GM23338 (cell line): ENCODE results near the gene LRRC8E. TPM values are rescaled to one million over a fixed set of nuclear protein-coding genes. Genes with fewer than 3 reads are reported as not detected.

ENCODE experiments used
- ATAC-seq: fragments of 200-7000 bp; cut with Tn5 transposase; 3 replicates; pipeline ENCODE4 v1.9.1; 2020
- DNase-seq: peaks from one replicate; pipeline ENCODE4 v3.0.0-alpha.2; 2015; ENCODE audit warnings: low spot score
- H2AFZ ChIP-seq: fragments of 200-600 bp; sonication (generic); 2 replicates; pipeline ENCODE4 v1.8.0; 2016; ENCODE audit warnings: antibody characterized with exemption, mild to moderate bottlenecking, moderate library complexity
- H3F3A ChIP-seq: fragments of 200-600 bp; sonication (generic); replicated peaks from 2 replicates; pipeline ENCODE4 v1.8.0; 2017; ENCODE audit warnings: antibody characterized with exemption, mixed run types, low read depth
- H3K27ac ChIP-seq: fragments of 200-600 bp; sonication (generic); 2 replicates; pipeline ENCODE4 v1.6.1; 2016; ENCODE audit warnings: low read depth
- H3K27me3 ChIP-seq: fragments of 200-600 bp; sonication (generic); 2 replicates; pipeline ENCODE4 v1.8.0; 2016; ENCODE audit warnings: mild to moderate bottlenecking, mixed run types, moderate library complexity; ENCODE audit not compliant: insufficient read depth
- H3K36me3 ChIP-seq: fragments of 200-600 bp; sonication (generic); 2 replicates; pipeline ENCODE4 v1.8.0; 2016; ENCODE audit warnings: mild to moderate bottlenecking; ENCODE audit not compliant: insufficient read depth
- H3K4me1 ChIP-seq: fragments of 200-600 bp; sonication (generic); 2 replicates; pipeline ENCODE4 v1.8.0; 2016; ENCODE audit warnings: mild to moderate bottlenecking, moderate library complexity; ENCODE audit not compliant: insufficient read depth
- H3K4me2 ChIP-seq: fragments of 200-600 bp; sonication (generic); 2 replicates; pipeline ENCODE4 v1.7.1; 2017; ENCODE audit warnings: mixed run types
- H3K4me3 ChIP-seq: fragments of 200-600 bp; sonication (generic); 2 replicates; pipeline ENCODE4 v1.6.1; 2016; ENCODE audit warnings: mixed run types
- H3K79me2 ChIP-seq: fragments of 200-600 bp; sonication (generic); replicated peaks from 2 replicates; pipeline ENCODE4 v1.8.0; 2017; ENCODE audit warnings: mild to moderate bottlenecking; ENCODE audit not compliant: insufficient read depth
- H3K9me2 ChIP-seq: fragments of 200-600 bp; sonication (generic); 2 replicates; pipeline ENCODE4 v1.8.0; 2017; ENCODE audit not compliant: insufficient read depth
- H4K20me1 ChIP-seq: fragments of 200-600 bp; sonication (generic); replicated peaks from 2 replicates; pipeline ENCODE4 v1.8.0; 2017; ENCODE audit warnings: mild to moderate bottlenecking; ENCODE audit not compliant: insufficient read depth
- H3K27ac Mint-ChIP-seq: 2 replicates; pipeline ENCODE4 v1.8.0; 2020; ENCODE audit warnings: inconsistent platforms, mild to moderate bottlenecking, moderate library complexity, mixed read lengths
- H3K27me3 Mint-ChIP-seq: 3 replicates; pipeline ENCODE4 v1.8.0; 2022; ENCODE audit warnings: low read depth, mild to moderate bottlenecking, moderate library complexity, mixed read lengths, inconsistent platforms; ENCODE audit not compliant: insufficient read depth, poor library complexity
- H3K36me3 Mint-ChIP-seq: 3 replicates; pipeline ENCODE4 v1.8.0; 2021; ENCODE audit warnings: low read depth, mild to moderate bottlenecking, inconsistent platforms, moderate library complexity, mixed read lengths
- H3K4me1 Mint-ChIP-seq: 3 replicates; pipeline ENCODE4 v1.8.0; 2020; ENCODE audit warnings: mild to moderate bottlenecking, inconsistent platforms, mixed read lengths
- H3K4me3 Mint-ChIP-seq: 3 replicates; pipeline ENCODE4 v1.8.0; 2021; ENCODE audit warnings: moderate library complexity, mild to moderate bottlenecking, inconsistent platforms, mixed read lengths
- H3K9me3 Mint-ChIP-seq: 3 replicates; pipeline ENCODE4 v1.8.0; 2020; ENCODE audit warnings: moderate library complexity, mild to moderate bottlenecking, inconsistent platforms, mixed read lengths
- CREB1 ChIP-seq: fragments of 250-450 bp; sonication (Bioruptor Pico); IDR thresholded peaks from 2 replicates; pipeline ENCODE4 v1.5.0; 2020; ENCODE audit warnings: low read depth, mild to moderate bottlenecking, moderate library complexity
- CTCF ChIP-seq, 2 experiments: fragments of 200-600 bp in 1 of 2; sonication (generic) in 1 of 2; conservative IDR thresholded peaks; 2 replicates each; pipeline versions ENCODE4 v1.5.1 to v1.6.1; 2016 to 2017; ENCODE audit warnings: antibody characterized with exemption in 2 of 2, low read depth in 2 of 2, mild to moderate bottlenecking in 2 of 2, moderate library complexity in 1 of 2
- EZH2 ChIP-seq: fragments of 200-600 bp; sonication (generic); IDR thresholded peaks from one replicate; pipeline ENCODE4 v1.8.0; 2017; ENCODE audit warnings: antibody characterized with exemption, mild to moderate bottlenecking, low read depth; ENCODE audit not compliant: unreplicated experiment
- EZH2phosphoT487 ChIP-seq: fragments of 200-600 bp; sonication (generic); IDR thresholded peaks from one replicate; pipeline ENCODE4 v1.8.1; 2018; ENCODE audit warnings: antibody characterized with exemption; ENCODE audit not compliant: unreplicated experiment
- JUNB ChIP-seq: IDR thresholded peaks from one replicate; pipeline ENCODE4 v1.6.1; 2016; ENCODE audit warnings: antibody characterized with exemption; ENCODE audit not compliant: unreplicated experiment
- POLR2AphosphoS5 ChIP-seq: IDR thresholded peaks from 2 replicates; pipeline ENCODE4 v1.6.1; 2016; ENCODE audit warnings: antibody characterized with exemption, low read depth
- STAT1 ChIP-seq: IDR thresholded peaks from one replicate; pipeline ENCODE4 v1.6.1; 2016; ENCODE audit warnings: antibody characterized with exemption; ENCODE audit not compliant: unreplicated experiment
- ZNF114 ChIP-seq: fragments of 250-450 bp; sonication (Bioruptor Pico); IDR thresholded peaks from 2 replicates; pipeline ENCODE4 v1.5.0; 2020; ENCODE audit warnings: mild to moderate bottlenecking, moderate library complexity
- polyA plus RNA-seq: library from polyadenylated mRNA; unstranded; fragments of >200 nt; fragmentation: Nextera tagmentation; extraction: Ambion mirVana; gene quantifications from 2 replicates; pipeline ENCODE4 v1.2.1, GENCODE V29; 2016
- total RNA-seq: library from RNA; depleted of rRNA; stranded (reverse); fragments of >200 nt; shearing (Covaris generic); gene quantifications from 2 replicates; pipeline ENCODE4 v1.2.3, GENCODE V29; 2014
- TF ChIP-seq, protein P1 (sequence below): fragments of 250-450 bp; sonication (Bioruptor Pico); IDR thresholded peaks from 2 replicates; pipeline ENCODE4 v1.5.0; 2020; ENCODE audit warnings: mild to moderate bottlenecking, moderate library complexity

LRRC8E gene
- total and polyA plus RNA-seq, 2 experiments from 2014 or later: 0.29 to 4.8 TPM

DNA sequence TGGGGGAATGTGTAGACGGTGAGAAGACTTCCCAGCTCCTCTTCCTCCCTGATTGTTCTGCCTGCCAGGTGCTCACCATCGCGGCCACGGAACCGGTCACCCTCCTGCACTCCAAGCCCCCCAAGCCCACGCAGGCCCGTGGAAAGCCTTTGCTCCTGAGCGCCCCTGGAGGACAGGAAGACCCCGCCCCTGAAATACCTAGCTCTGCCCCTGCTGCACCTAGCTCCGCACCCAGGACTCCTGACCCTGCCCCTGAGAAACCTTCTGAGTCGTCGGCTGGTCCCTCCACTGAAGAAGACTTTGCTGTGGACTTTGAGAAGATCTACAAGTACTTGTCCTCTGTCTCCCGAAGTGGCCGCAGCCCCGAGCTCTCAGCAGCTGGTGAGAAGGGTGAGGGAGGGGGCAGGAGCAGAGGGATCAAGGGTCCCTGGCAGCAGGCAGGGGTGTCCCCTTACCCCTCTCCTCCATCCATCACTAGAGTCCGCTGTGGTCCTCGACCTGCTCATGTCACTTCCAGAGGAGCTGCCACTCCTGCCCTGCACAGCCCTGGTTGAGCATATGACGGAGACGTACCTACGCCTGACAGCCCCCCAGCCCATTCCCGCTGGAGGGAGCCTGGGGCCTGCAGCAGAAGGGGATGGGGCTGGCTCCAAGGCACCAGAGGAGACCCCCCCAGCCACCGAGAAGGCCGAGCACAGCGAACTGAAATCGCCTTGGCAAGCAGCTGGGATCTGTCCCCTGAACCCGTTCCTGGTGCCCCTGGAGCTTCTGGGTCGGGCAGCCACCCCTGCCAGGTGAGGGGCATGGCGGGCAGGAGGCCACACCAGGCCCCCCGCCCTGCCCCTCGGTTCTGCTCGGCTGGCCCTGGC lies 33.9 kb downstream of the LRRC8E start:
- no peak for ATAC-seq
- Histone ChIP-seq H3K36me3 (no peaks in the 10 kb centered on the region), H3K4me2 (no peak overlapping the region), H3K27ac (no peak overlapping the region), H3K4me1 (peaks cover 4% of the 10 kb centered on the region; the same call in 1 of the 2 replicates), H4K20me1 (peaks cover 9% of the 10 kb centered on the region; the same call in 1 of the 2 replicates), H3F3A (peaks cover 33% of the 10 kb centered on the region), H3K27me3 (peaks cover 21% of the 10 kb centered on the region), H3K4me3 (no peak overlapping the region), H3K9me2 (no peaks in the 10 kb centered on the region), H3K79me2 (no peaks in the 10 kb centered on the region), H2AFZ (no peak overlapping the region)
- Mint-ChIP-seq H3K27me3 (peaks cover 37% of the 10 kb centered on the region), H3K27ac (no peak overlapping the region), H3K36me3 (peaks cover 14% of the 10 kb centered on the region; the same call in 1 of the 3 replicates), H3K4me1 (peaks cover 13% of the 10 kb centered on the region; the same call in 2 of the 3 replicates), H3K4me3 (peak overlapping the region; percentile 21; the same call in 1 of the 3 replicates), H3K9me3 (no peaks in the 10 kb centered on the region)
- DNase-seq: no peak
- TF ChIP-seq, protein P1, sequence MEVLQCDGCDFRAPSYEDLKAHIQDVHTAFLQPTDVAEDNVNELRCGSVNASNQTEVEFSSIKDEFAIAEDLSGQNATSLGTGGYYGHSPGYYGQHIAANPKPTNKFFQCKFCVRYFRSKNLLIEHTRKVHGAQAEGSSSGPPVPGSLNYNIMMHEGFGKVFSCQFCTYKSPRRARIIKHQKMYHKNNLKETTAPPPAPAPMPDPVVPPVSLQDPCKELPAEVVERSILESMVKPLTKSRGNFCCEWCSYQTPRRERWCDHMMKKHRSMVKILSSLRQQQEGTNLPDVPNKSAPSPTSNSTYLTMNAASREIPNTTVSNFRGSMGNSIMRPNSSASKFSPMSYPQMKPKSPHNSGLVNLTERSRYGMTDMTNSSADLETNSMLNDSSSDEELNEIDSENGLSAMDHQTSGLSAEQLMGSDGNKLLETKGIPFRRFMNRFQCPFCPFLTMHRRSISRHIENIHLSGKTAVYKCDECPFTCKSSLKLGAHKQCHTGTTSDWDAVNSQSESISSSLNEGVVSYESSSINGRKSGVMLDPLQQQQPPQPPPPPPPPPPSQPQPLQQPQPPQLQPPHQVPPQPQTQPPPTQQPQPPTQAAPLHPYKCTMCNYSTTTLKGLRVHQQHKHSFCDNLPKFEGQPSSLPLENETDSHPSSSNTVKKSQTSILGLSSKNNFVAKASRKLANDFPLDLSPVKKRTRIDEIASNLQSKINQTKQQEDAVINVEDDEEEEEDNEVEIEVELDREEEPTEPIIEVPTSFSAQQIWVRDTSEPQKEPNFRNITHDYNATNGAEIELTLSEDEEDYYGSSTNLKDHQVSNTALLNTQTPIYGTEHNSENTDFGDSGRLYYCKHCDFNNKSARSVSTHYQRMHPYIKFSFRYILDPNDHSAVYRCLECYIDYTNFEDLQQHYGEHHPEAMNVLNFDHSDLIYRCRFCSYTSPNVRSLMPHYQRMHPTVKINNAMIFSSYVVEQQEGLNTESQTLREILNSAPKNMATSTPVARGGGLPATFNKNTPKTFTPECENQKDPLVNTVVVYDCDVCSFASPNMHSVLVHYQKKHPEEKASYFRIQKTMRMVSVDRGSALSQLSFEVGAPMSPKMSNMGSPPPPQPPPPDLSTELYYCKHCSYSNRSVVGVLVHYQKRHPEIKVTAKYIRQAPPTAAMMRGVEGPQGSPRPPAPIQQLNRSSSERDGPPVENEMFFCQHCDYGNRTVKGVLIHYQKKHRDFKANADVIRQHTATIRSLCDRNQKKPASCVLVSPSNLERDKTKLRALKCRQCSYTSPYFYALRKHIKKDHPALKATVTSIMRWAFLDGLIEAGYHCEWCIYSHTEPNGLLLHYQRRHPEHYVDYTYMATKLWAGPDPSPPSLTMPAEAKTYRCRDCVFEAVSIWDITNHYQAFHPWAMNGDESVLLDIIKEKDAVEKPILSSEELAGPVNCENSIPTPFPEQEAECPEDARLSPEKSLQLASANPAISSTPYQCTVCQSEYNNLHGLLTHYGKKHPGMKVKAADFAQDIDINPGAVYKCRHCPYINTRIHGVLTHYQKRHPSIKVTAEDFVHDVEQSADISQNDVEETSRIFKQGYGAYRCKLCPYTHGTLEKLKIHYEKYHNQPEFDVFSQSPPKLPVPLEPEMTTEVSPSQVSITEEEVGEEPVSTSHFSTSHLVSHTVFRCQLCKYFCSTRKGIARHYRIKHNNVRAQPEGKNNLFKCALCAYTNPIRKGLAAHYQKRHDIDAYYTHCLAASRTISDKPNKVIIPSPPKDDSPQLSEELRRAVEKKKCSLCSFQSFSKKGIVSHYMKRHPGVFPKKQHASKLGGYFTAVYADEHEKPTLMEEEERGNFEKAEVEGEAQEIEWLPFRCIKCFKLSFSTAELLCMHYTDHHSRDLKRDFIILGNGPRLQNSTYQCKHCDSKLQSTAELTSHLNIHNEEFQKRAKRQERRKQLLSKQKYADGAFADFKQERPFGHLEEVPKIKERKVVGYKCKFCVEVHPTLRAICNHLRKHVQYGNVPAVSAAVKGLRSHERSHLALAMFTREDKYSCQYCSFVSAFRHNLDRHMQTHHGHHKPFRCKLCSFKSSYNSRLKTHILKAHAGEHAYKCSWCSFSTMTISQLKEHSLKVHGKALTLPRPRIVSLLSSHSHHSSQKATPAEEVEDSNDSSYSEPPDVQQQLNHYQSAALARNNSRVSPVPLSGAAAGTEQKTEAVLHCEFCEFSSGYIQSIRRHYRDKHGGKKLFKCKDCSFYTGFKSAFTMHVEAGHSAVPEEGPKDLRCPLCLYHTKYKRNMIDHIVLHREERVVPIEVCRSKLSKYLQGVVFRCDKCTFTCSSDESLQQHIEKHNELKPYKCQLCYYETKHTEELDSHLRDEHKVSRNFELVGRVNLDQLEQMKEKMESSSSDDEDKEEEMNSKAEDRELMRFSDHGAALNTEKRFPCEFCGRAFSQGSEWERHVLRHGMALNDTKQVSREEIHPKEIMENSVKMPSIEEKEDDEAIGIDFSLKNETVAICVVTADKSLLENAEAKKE (CRISPR knock-in tag): no peak
- TF ChIP-seq ZNF114 (CRISPR knock-in tag): no peak
- no peak for TF ChIP-seq POLR2AphosphoS5
- TF ChIP-seq STAT1: no peak
- TF ChIP-seq JUNB: no peak
- peak; percentile 31 to 34; a peak in 2 of 4 replicates for TF ChIP-seq CTCF (conservative IDR thresholded peaks at IDR 0.05; ENCODE audit: low read depth in 2 of 2)
- no peak for TF ChIP-seq EZH2phosphoT487
- TF ChIP-seq EZH2: no peak
- no peak for TF ChIP-seq CREB1 (CRISPR knock-in tag)
